T-helper 17 cell (primary cell): ENCODE data around the gene UGT1A6. TPM values are rescaled to one million over a fixed set of nuclear protein-coding genes. Genes with fewer than 3 reads are reported as not detected.

Source experiments
- ATAC-seq: fragments of 150-1000 bp; cut with Tn5 transposase; 2 replicates; pipeline ENCODE4 v1.10.0; 2021; ENCODE audit warnings: mild to moderate bottlenecking, moderate library complexity
- DNase-seq, 3 donors: peaks; one replicate each; pipeline versions ENCODE4 v3.0.0 to v3.0.0-alpha.2; 2020 to 2021
- H3K9me3 ChIP-seq: one replicate; pipeline ENCODE4 v1.7.0; 2013; ENCODE audit warnings: low read length, mild to moderate bottlenecking; ENCODE audit not compliant: control insufficient read depth, poor library complexity, severe bottlenecking
- H3K27ac Mint-ChIP-seq: one replicate; pipeline ENCODE4 v1.8.0; 2022; ENCODE audit warnings: mild to moderate bottlenecking, moderate library complexity, mixed read lengths
- H3K27me3 Mint-ChIP-seq: one replicate; pipeline ENCODE4 v1.8.0; 2022; ENCODE audit warnings: mixed read lengths
- H3K36me3 Mint-ChIP-seq: one replicate; pipeline ENCODE4 v1.8.0; 2022; ENCODE audit warnings: low read depth, mixed read lengths
- H3K4me1 Mint-ChIP-seq: one replicate; pipeline ENCODE4 v1.8.0; 2022; ENCODE audit warnings: mild to moderate bottlenecking, mixed read lengths
- H3K4me3 Mint-ChIP-seq: one replicate; pipeline ENCODE4 v1.8.0; 2022; ENCODE audit warnings: mild to moderate bottlenecking, moderate library complexity, mixed read lengths
- total RNA-seq, 4 donors: library from RNA in 2 of 4; stranded (reverse) in 2 of 4; gene quantifications; one replicate each; pipeline ENCODE4 v1.2.3 and lab custom pipeline; 2022 to 2026

Gene UGT1A6
- total RNA-seq, 2 donors from 2014 or later, result not detected

DNA sequence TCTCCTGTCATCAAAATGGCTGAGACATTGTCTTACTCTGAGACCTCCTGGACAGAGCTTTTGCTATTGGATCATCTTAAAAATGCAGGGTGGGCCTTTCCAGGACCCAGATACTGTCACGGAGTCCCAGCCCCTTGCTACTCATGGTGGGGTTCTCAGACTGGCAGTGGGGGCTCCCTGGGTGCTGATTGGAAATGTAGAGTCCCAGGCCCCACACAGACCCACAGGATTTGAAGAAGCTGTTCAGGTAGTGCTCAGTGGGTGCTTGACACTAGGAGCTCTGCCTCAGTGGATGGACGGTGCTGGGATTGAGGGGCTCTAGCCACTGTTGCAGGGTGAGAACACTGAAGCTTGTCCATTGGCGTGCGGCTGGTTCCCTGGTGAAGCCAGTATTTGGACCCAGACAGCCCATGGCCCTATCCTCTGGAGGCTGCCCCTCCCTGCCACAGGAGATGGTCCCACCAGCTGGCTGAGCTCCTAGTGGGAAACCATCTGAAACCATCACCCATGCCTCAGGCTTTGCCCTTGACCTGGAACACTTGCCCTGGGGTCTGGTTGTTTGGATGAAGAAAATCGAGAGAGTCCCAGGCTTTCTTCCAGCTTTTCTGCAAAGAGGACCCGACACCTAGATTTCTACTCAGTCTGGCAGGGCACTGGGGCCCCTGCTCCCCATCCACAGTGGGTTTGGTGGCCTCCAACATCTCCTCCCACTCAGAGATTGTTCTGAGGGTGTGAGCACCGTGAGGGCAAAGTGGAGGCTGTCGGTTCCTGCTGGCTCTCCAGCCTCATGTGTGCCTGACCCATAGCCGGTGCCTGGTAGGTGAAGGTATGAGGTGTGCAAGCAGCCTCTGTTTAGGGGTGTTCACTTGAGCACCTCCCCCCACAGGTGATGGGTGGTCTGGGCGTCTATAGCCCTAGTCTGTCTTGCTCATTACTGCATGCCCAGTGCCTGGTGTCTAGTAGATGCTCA, 115.6 kb downstream of the UGT1A6 start:
- ATAC-seq, result no peak
- H3K4me1 Mint-ChIP-seq, result peaks cover 5% of the 10 kb centered on the region
- H3K27ac Mint-ChIP-seq, result no peak overlapping the region
- no peaks in the 10 kb centered on the region for H3K9me3 ChIP-seq
- H3K4me3 Mint-ChIP-seq, result no peak overlapping the region
- H3K36me3 Mint-ChIP-seq, result no peaks in the 10 kb centered on the region
- no peak for DNase-seq
- H3K27me3 Mint-ChIP-seq, result peaks cover 67% of the 10 kb centered on the region

DNA sequence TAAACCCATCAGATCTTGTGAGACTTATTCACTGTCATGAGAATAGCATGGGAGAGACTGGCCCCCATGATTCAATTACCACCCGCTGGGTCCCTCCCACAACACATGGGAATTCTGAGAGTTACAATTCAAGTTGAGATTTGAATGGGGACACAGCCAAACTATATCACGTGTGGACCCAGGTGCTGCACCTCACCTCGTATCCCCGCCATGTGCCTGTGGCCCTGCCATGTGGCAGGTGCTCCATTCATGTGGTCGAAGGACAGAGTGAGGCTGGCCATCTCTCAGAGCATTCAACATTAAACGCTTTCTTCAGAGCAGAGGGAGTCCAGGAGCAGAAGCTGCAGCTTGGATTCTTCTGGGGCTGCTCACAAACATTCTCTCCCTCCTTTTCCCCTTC, 117.7 kb downstream of the UGT1A6 start:
- no peaks in the 10 kb centered on the region for H3K9me3 ChIP-seq
- Mint-ChIP-seq H3K36me3 (no peaks in the 10 kb centered on the region), H3K27ac (no peak overlapping the region), H3K27me3 (peaks cover 56% of the 10 kb centered on the region), H3K4me3 (no peak overlapping the region), H3K4me1 (peaks cover 2% of the 10 kb centered on the region)
- DNase-seq (no peak), ATAC-seq (no peak)

DNA sequence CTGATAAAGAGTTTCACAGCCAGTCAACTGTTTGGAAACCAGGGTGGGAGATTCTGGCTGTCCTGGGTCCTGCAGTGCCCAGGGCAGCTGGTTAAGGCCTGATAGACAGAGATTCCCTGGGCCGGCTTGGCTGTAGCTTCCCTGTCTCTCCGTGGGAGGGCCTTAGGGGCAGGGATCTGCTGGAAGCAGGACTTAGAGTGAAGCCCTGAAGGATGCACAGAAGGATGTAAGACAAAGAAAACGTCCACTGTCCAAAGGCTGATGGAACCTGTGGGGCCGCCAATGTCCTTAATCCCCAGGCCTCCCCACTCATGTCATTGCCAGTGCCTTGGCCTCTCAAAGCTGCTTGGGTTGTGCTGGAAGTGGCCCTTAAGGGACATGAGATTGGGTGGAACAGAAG, 118.4 kb downstream of the UGT1A6 start:
- H3K4me1 Mint-ChIP-seq, result peaks cover 2% of the 10 kb centered on the region
- ATAC-seq (no peak), DNase-seq (no peak)
- H3K4me3 Mint-ChIP-seq, result no peak overlapping the region
- no peaks in the 10 kb centered on the region for H3K9me3 ChIP-seq
- H3K27ac Mint-ChIP-seq, result no peak overlapping the region
- H3K27me3 Mint-ChIP-seq, result peaks cover 53% of the 10 kb centered on the region
- no peaks in the 10 kb centered on the region for H3K36me3 Mint-ChIP-seq

DNA sequence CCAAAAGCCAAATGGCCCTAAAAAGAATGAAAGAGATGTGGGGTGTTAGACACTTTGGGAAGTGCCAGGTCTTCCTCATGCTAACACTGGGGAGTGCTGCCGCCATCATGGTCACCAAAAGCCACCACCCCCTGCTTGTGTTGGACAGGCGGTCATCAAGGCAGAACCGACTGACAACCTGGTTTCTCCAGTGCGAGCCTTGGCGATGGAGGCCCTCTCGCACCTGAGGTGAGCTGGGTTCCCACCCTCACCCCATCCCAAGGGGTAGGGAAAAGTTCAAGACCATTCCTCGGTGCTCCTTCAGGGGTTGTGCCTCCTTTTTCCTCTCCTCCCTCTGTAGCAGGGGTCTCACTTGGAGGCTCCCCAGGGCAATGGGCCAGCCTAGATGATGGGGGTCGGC, 119.0 kb downstream of the UGT1A6 start:
- ATAC-seq (no peak), DNase-seq (no peak)
- no peaks in the 10 kb centered on the region for H3K36me3 Mint-ChIP-seq
- peaks cover 53% of the 10 kb centered on the region for H3K27me3 Mint-ChIP-seq
- H3K4me1 Mint-ChIP-seq, result peaks cover 2% of the 10 kb centered on the region
- H3K27ac Mint-ChIP-seq, result no peak overlapping the region
- no peaks in the 10 kb centered on the region for H3K9me3 ChIP-seq
- H3K4me3 Mint-ChIP-seq, result no peak overlapping the region

DNA sequence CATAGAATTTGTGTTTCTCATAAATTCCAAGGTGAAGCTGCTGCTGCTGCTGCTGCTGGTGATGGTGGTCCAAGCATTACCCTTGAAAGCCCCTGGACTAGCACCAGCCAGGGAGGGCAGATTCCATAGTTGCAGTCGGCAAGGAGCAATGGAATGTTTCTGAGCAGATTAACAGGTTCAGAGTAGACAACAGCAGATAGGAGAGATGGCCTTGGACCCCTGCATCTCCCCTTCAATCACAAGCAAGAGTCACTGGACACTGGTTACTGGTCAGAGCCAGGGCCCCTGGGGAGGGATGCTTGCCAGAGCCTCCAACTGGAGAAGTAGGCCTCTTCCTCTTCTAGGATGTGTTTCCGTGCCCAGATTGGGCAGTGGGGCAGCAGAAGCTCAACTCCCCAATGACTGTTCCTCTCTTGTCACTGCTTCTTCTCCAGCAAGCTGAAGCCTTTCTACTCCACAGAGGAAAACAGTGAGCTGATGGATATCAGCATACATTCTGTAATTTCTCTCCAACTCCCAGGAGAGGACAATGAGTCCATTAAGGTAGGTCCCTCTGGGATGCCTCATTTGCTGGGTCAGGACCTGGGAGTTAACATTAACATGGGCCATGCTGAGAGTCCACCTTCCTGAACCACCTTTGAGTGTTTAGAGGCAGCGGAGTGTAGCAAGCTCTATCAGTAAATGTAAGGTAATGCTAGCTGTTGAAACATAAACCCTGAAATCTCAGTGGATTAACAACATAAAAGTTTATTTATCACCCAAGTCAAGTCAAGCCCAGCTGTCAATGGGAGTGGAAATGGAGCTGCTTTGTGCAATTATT, 120.8 kb downstream of the UGT1A6 start:
- DNase-seq, result no peak
- peaks cover 8% of the 10 kb centered on the region for H3K4me1 Mint-ChIP-seq

DNA sequence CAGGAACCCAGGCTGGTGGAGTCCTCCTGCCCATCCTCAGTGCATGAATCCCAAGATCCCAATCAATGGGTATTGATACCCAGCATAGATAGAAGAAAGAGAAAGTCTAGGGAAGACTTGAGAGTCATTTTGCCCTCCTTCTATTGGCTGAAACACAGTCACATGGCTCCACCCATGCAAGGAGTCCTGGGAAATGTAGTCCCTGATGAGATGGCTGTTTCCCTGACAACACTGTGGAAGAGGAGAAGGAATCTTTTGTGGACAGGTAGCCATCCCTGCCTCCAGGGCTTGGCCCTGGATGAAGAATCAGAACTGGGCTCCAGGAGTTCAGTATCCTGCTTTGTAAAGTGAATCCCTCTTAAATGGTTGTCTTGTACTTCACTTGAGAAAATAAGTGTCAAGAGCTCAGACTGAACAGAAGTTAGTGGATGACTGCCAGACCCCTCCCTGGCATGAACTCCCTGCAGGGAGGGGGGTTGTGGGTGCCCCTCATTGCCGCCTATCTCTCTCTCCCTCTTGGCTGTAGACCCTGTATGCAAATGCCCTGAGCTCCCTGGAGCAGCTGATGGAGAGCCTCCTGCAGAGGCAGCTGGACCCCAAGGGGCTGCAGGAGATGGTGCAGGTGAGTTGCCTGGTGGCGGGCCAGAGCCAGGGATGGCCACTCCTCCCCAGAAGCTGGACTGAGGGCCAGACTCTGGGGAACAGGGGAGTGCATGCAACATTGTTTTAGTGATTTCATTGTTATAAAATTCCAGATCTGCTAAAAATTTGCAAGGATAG, 121.6 kb downstream of the UGT1A6 start:
- ATAC-seq (no peak), DNase-seq (no peak)

More for the DNA sequence above, 120.8 kb downstream of the UGT1A6 start:
- no peaks in the 10 kb centered on the region for H3K36me3 Mint-ChIP-seq
- H3K9me3 ChIP-seq, result no peaks in the 10 kb centered on the region
- no peak overlapping the region for H3K27ac Mint-ChIP-seq
- no peak for ATAC-seq
- peaks cover 56% of the 10 kb centered on the region for H3K27me3 Mint-ChIP-seq
- H3K4me3 Mint-ChIP-seq, result no peak overlapping the region

DNA sequence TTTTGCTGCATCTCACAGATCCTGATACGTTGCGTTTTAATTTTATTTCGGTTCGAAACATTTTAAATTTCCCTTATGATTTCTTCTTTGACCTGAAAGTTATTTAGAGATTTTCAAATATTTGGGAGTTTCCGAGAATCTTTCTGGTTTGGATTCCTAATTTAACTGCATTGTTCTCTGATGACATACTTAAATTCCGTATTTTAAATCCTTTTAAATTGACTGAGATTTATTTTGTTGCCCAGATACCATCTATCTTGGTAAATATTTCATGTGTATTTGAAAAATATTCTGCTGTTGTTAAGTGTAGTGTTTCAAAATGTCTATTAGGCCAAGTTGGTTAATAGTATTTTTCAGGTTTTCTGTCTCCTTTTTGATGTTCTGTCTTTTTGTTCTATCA, 123.2 kb downstream of the UGT1A6 start:
- no peaks in the 10 kb centered on the region for H3K36me3 Mint-ChIP-seq
- no peaks in the 10 kb centered on the region for H3K9me3 ChIP-seq
- H3K4me1 Mint-ChIP-seq, result peaks cover 10% of the 10 kb centered on the region
- H3K4me3 Mint-ChIP-seq, result no peak overlapping the region
- no peak overlapping the region for H3K27ac Mint-ChIP-seq
- no peak for ATAC-seq
- peaks cover 47% of the 10 kb centered on the region for H3K27me3 Mint-ChIP-seq
- DNase-seq, result no peak

More for the DNA sequence above, 121.6 kb downstream of the UGT1A6 start:
- Mint-ChIP-seq H3K27ac (no peak overlapping the region), H3K4me3 (no peak overlapping the region), H3K27me3 (peaks cover 49% of the 10 kb centered on the region), H3K36me3 (no peaks in the 10 kb centered on the region), H3K4me1 (peaks cover 8% of the 10 kb centered on the region)
- H3K9me3 ChIP-seq, result no peaks in the 10 kb centered on the region

DNA sequence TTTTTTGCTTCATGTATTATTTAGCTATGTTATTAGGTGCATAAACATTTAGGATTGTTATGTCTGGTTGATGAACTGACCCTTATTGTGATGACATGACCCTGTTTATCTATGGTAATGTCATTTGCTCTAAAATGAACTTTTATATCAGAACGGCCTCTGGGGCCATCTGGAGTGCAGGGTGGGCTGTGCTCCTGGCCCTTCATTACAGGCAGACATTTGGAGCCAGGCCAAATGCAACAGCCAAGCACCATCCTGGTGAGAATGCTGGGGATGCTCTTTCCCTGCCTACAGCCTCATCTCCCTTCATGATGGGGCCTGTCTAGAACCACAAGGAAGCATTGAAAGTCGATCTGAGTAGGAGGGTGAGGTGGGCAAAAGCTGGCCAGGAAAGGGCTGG, 123.6 kb downstream of the UGT1A6 start:
- no peaks in the 10 kb centered on the region for H3K36me3 Mint-ChIP-seq
- H3K9me3 ChIP-seq, result no peaks in the 10 kb centered on the region
- no peak overlapping the region for H3K27ac Mint-ChIP-seq
- ATAC-seq (no peak), DNase-seq (no peak)
- peaks cover 10% of the 10 kb centered on the region for H3K4me1 Mint-ChIP-seq
- peaks cover 42% of the 10 kb centered on the region for H3K27me3 Mint-ChIP-seq
- H3K4me3 Mint-ChIP-seq, result no peak overlapping the region

DNA sequence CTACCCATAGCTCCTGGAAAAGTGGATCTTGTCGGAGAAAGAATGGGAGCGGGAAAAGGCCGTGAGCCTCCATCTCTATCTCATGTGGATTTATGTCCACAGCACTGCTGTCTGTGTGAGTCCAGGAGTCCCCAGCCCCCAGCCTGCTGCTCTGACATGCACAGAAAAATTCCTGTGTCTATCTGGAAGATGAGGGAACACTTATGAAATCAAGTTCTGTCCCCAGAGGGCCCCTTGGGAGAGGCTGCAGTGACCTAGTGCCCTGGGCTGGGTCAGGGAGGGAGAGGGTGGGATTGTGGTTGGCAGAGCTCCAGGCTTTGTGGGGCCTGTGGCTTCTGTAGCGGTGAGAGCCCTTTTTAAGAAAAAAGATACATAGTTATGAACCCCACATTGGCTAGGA, 124.1 kb downstream of the UGT1A6 start:
- DNase-seq (no peak), ATAC-seq (no peak)
- H3K36me3 Mint-ChIP-seq, result no peaks in the 10 kb centered on the region
- H3K27me3 Mint-ChIP-seq, result peaks cover 38% of the 10 kb centered on the region
- H3K27ac Mint-ChIP-seq, result no peak overlapping the region
- H3K4me1 Mint-ChIP-seq, result peaks cover 10% of the 10 kb centered on the region
- H3K4me3 Mint-ChIP-seq, result no peak overlapping the region
- H3K9me3 ChIP-seq, result no peaks in the 10 kb centered on the region

DNA sequence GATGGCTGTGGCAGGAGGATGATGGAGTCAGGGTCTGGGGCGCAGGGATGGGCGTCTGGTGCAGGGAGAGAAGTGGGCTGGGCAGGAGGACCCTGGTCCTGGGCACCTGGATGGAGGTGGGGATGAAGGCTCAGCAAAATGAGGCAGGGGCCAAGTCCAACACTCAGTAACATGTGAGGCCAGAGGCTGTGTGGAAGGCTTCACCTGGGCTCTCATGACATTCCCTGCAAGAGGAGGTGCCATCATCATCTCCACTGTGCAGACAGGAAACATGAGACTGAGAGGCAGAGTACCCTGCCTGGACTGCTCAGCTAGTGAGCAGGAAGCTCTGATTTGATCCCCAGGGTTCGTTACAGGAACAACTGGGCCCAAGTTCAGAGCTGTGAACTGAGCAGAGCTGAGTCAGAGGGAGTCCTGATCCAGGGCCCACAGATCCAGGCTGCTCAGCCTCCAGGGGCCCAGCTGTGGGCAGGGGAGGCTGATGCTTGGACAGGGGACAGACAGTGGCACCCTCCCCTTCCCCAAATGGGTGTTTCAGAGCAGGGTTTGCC, 124.7 kb downstream of the UGT1A6 start:
- no peak overlapping the region for H3K4me3 Mint-ChIP-seq
- ATAC-seq (no peak), DNase-seq (no peak)
- H3K27ac Mint-ChIP-seq, result no peak overlapping the region
- no peaks in the 10 kb centered on the region for H3K9me3 ChIP-seq
- H3K36me3 Mint-ChIP-seq, result no peaks in the 10 kb centered on the region
- peaks cover 10% of the 10 kb centered on the region for H3K4me1 Mint-ChIP-seq
- H3K27me3 Mint-ChIP-seq, result peaks cover 33% of the 10 kb centered on the region

DNA sequence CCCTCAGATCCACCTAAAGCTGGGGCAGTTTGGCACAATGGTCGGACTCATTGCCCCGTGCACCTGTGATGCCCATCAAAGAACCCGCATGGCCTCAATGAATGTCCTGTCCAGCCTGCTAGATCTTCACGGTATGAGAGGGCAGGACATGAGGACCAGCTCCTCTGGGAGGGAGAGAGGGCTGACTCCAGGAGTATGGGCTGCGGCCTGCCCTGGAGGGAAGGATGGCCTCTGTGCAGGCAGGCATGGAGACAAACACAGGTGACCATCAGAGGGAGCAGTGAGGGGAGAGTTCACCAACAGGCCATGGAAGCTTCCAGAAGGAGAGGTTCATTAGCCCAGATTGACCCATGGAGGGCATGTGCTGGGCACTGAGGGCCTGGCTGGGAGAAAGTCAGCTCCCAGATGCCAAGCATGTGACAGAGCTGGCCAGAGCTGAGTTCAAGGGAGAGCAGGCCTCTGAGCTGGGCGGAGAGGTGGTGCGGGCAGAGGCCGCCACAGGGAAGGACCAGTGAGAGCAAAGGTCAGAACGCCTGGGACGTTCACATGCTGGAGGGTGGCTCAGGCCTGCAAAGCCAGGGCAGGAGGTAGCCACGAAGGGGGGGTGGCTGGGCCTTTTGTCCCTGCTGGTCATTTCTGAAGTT, 125.4 kb downstream of the UGT1A6 start:
- Mint-ChIP-seq H3K4me3 (no peak overlapping the region), H3K27ac (no peak overlapping the region), H3K4me1 (peaks cover 10% of the 10 kb centered on the region), H3K36me3 (no peaks in the 10 kb centered on the region), H3K27me3 (peaks cover 38% of the 10 kb centered on the region)
- ATAC-seq, result no peak
- DNase-seq, result no peak
- no peaks in the 10 kb centered on the region for H3K9me3 ChIP-seq
